HepG2 (cell line): ENCODE data around the gene ARL3. TPM values are rescaled to one million over a fixed set of nuclear protein-coding genes. Genes with fewer than 3 reads are reported as not detected.

Source experiments
- ARHGAP35 ChIP-seq: sonication (generic); formaldehyde crosslinking; IDR thresholded peaks from 2 replicates; pipeline ENCODE4 v1.9.0; 2022; ENCODE audit warnings: mild to moderate bottlenecking, inconsistent platforms, moderate library complexity, missing genetic modification reagents, borderline replicate concordance
- ATRX ChIP-seq: sonication (generic); formaldehyde crosslinking; IDR thresholded peaks from 2 replicates; pipeline ENCODE4 v1.4.0; 2020; ENCODE audit warnings: missing genetic modification reagents, borderline replicate concordance
- CEBPG ChIP-seq: IDR thresholded peaks from 2 replicates; pipeline ENCODE4 v1.6.1; 2016
- EEA1 ChIP-seq: sonication (generic); formaldehyde crosslinking; IDR thresholded peaks from 2 replicates; pipeline ENCODE4 v1.5.1; 2020; ENCODE audit warnings: mild to moderate bottlenecking, missing genetic modification reagents, borderline replicate concordance
- HMGXB4 ChIP-seq, 2 experiments: sonication (generic) in 1 of 2; formaldehyde crosslinking in 1 of 2; IDR thresholded peaks; 2 replicates each; pipeline versions ENCODE4 v1.4.0 to v1.6.1; 2018 to 2020; ENCODE audit warnings: missing genetic modification reagents in 2 of 2, borderline replicate concordance in 1 of 2, low read depth in 1 of 2, mild to moderate bottlenecking in 1 of 2, missing biosample characterization in 1 of 2
- KDM5A ChIP-seq: fragments of 200-600 bp; sonication (generic); IDR thresholded peaks from 2 replicates; pipeline ENCODE4 v1.7.0; 2018; ENCODE audit warnings: antibody characterized with exemption, mild to moderate bottlenecking, low read length, borderline replicate concordance
- KLF6 ChIP-seq: IDR thresholded peaks from 2 replicates; pipeline ENCODE4 v1.8.0; 2016; ENCODE audit warnings: missing biosample characterization, missing genetic modification reagents
- MED13 ChIP-seq: sonication (generic); formaldehyde crosslinking; IDR thresholded peaks from 2 replicates; pipeline ENCODE4 v1.5.0; 2020; ENCODE audit warnings: missing genetic modification reagents
- NR2F1 ChIP-seq, 2 experiments: fragments of 450-650 bp in 1 of 2; formaldehyde crosslinking in 1 of 2; IDR thresholded peaks; 2 replicates each; pipeline versions ENCODE4 v1.5.0 to v1.6.1; 2016 to 2020; ENCODE audit warnings: mild to moderate bottlenecking in 1 of 2, missing compliant biosample characterization in 1 of 2, missing genetic modification reagents in 1 of 2, moderate library complexity in 1 of 2
- PHF21A ChIP-seq: sonication (generic); formaldehyde crosslinking; IDR thresholded peaks from 2 replicates; pipeline ENCODE4 v1.5.0; 2020; ENCODE audit warnings: mild to moderate bottlenecking, missing genetic modification reagents
- U2AF1 ChIP-seq: fragments of 200-400 bp; formaldehyde crosslinking; optimal IDR thresholded peaks from 2 replicates; pipeline ENCODE3; 2017; ENCODE audit warnings: mild to moderate bottlenecking, low read depth, low read length
- ZBTB20 ChIP-seq: sonication (generic); formaldehyde crosslinking; IDR thresholded peaks from 2 replicates; pipeline ENCODE4 v1.8.1; 2023; ENCODE audit warnings: missing genetic modification reagents, low read depth, mild to moderate bottlenecking, borderline replicate concordance
- ZFP37 ChIP-seq: sonication (generic); formaldehyde crosslinking; IDR thresholded peaks from 2 replicates; pipeline ENCODE4 v1.4.0; 2020; ENCODE audit warnings: missing genetic modification reagents, borderline replicate concordance
- ZFP90 ChIP-seq: sonication (generic); formaldehyde crosslinking; IDR thresholded peaks from 2 replicates; pipeline ENCODE4 v1.8.0; 2022; ENCODE audit warnings: missing genetic modification reagents, mild to moderate bottlenecking, inconsistent platforms, borderline replicate concordance
- ZFY ChIP-seq: sonication (generic); formaldehyde crosslinking; IDR thresholded peaks from 2 replicates; pipeline ENCODE4 v1.4.0; 2020; ENCODE audit warnings: missing genetic modification reagents
- ZNF296 ChIP-seq: sonication (generic); formaldehyde crosslinking; conservative IDR thresholded peaks from 2 replicates; pipeline ENCODE4 v1.5.0; 2020; ENCODE audit warnings: mild to moderate bottlenecking, missing genetic modification reagents
- ZNF761 ChIP-seq: sonication (generic); formaldehyde crosslinking; conservative IDR thresholded peaks from 2 replicates; pipeline ENCODE4 v1.4.0; 2020; ENCODE audit warnings: mild to moderate bottlenecking, missing genetic modification reagents
- polyA plus RNA-seq, 8 experiments: library from polyadenylated mRNA; depleted of rRNA in 3 of 8; stranded (reverse) in 7 of 8; unstranded in 1 of 8; fragments of >200 nt; fragmentation: Illumina TruSeq in 4 of 8; extraction: Trizol in 4 of 8; gene quantifications; 2 replicates each; pipeline versions ENCODE4 v1.2.1 to v1.2.3, GENCODE V29; 2011 to 2016; ENCODE audit warnings: low read depth in 4 of 8, missing spikeins in 1 of 8, mixed read lengths in 1 of 8; ENCODE audit not compliant: insufficient read depth in 1 of 8
- total RNA-seq, 5 experiments: library from RNA; depleted of rRNA; stranded (reverse); fragments of >200 nt; fragmentation: Illumina TruSeq; extraction: Trizol; gene quantifications; 2 replicates each; pipeline ENCODE4 v1.2.3, GENCODE V29; 2016; ENCODE audit warnings: low read depth in 1 of 5
- TF ChIP-seq, protein P1 (sequence below): sonication (generic); formaldehyde crosslinking; IDR thresholded peaks from 2 replicates; pipeline ENCODE4 v1.5.0; 2020; ENCODE audit warnings: mild to moderate bottlenecking, missing genetic modification reagents, borderline replicate concordance
- TF ChIP-seq, protein P2 (sequence below): sonication (generic); formaldehyde crosslinking; IDR thresholded peaks from 2 replicates; pipeline ENCODE4 v1.4.0; 2020; ENCODE audit warnings: missing genetic modification reagents
- TF ChIP-seq, protein P3 (sequence below): sonication (generic); formaldehyde crosslinking; conservative IDR thresholded peaks from 2 replicates; pipeline ENCODE4 v1.4.0; 2020; ENCODE audit warnings: missing genetic modification reagents
- TF ChIP-seq, protein P4 (sequence below): sonication (generic); formaldehyde crosslinking; IDR thresholded peaks from 2 replicates; pipeline ENCODE4 v1.4.0; 2020; ENCODE audit warnings: missing genetic modification reagents

Gene ARL3
- total and polyA plus RNA-seq, 2 of the 13 experiments (the other 11 are each of a cell fraction or from before 2014, with no cell fraction given) = 5.2 to 6.6 TPM

- 0 out of 2 replicates have a peak, but pooled peaks have one; percentile 33 for TF ChIP-seq KLF6 (CRISPR knock-in tag)
- TF ChIP-seq, protein P1, sequence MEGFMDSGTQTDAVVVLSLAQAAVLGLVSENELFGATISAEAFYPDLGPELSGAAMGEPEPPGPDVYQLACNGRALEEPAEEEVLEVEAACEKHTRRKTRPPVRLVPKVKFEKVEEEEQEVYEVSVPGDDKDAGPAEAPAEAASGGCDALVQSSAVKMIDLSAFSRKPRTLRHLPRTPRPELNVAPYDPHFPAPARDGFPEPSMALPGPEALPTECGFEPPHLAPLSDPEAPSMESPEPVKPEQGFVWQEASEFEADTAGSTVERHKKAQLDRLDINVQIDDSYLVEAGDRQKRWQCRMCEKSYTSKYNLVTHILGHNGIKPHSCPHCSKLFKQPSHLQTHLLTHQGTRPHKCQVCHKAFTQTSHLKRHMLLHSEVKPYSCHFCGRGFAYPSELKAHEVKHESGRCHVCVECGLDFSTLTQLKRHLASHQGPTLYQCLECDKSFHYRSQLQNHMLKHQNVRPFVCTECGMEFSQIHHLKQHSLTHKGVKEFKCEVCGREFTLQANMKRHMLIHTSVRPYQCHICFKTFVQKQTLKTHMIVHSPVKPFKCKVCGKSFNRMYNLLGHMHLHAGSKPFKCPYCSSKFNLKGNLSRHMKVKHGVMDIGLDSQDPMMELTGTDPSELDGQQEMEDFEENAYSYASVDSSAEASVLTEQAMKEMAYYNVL (CRISPR knock-in tag) = peak; percentile 43; the same call in 1 of the 2 replicates
- TF ChIP-seq, protein P2, sequence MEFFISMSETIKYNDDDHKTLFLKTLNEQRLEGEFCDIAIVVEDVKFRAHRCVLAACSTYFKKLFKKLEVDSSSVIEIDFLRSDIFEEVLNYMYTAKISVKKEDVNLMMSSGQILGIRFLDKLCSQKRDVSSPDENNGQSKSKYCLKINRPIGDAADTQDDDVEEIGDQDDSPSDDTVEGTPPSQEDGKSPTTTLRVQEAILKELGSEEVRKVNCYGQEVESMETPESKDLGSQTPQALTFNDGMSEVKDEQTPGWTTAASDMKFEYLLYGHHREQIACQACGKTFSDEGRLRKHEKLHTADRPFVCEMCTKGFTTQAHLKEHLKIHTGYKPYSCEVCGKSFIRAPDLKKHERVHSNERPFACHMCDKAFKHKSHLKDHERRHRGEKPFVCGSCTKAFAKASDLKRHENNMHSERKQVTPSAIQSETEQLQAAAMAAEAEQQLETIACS (CRISPR knock-in tag) = no peak
- TF ChIP-seq ATRX = no peak
- TF ChIP-seq ZFY (CRISPR knock-in tag) = peak; percentile 49
- TF ChIP-seq ZFP37 = no peak
- no peak for TF ChIP-seq U2AF1
- no peak; the same call in 1 of the 2 replicates for TF ChIP-seq MED13
- TF ChIP-seq ZFP90 (CRISPR knock-in tag) = no peak
- no peak for TF ChIP-seq KDM5A
- TF ChIP-seq, protein P3, sequence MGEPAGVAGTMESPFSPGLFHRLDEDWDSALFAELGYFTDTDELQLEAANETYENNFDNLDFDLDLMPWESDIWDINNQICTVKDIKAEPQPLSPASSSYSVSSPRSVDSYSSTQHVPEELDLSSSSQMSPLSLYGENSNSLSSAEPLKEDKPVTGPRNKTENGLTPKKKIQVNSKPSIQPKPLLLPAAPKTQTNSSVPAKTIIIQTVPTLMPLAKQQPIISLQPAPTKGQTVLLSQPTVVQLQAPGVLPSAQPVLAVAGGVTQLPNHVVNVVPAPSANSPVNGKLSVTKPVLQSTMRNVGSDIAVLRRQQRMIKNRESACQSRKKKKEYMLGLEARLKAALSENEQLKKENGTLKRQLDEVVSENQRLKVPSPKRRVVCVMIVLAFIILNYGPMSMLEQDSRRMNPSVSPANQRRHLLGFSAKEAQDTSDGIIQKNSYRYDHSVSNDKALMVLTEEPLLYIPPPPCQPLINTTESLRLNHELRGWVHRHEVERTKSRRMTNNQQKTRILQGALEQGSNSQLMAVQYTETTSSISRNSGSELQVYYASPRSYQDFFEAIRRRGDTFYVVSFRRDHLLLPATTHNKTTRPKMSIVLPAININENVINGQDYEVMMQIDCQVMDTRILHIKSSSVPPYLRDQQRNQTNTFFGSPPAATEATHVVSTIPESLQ (CRISPR knock-in tag) = no peak
- no peak for TF ChIP-seq ZNF296
- TF ChIP-seq, protein P4, sequence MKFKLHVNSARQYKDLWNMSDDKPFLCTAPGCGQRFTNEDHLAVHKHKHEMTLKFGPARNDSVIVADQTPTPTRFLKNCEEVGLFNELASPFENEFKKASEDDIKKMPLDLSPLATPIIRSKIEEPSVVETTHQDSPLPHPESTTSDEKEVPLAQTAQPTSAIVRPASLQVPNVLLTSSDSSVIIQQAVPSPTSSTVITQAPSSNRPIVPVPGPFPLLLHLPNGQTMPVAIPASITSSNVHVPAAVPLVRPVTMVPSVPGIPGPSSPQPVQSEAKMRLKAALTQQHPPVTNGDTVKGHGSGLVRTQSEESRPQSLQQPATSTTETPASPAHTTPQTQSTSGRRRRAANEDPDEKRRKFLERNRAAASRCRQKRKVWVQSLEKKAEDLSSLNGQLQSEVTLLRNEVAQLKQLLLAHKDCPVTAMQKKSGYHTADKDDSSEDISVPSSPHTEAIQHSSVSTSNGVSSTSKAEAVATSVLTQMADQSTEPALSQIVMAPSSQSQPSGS (CRISPR knock-in tag) = no peak
- TF ChIP-seq NR2F1 (CRISPR knock-in tag; IDR thresholded peaks at IDR 0.05) = peak in 1 of 2 experiments; percentile 38; a peak in 1 of 4 replicates
- peak; percentile 72; the same call in 1 of the 2 replicates for TF ChIP-seq PHF21A (CRISPR knock-in tag)
- TF ChIP-seq EEA1 (CRISPR knock-in tag) = peak; percentile 38; the same call in 1 of the 2 replicates
- TF ChIP-seq ARHGAP35 (CRISPR knock-in tag) = no peak
- peak; percentile 11; the same call in 1 of the 2 replicates for TF ChIP-seq CEBPG
- 0 out of 2 replicates have a peak, but pooled peaks have one; percentile 39 for TF ChIP-seq ZNF761 (CRISPR knock-in tag)
- peak; percentile 85 to 87; a peak in 3 of 4 replicates for TF ChIP-seq HMGXB4 (CRISPR knock-in tag; IDR thresholded peaks at IDR 0.05; ENCODE audit: borderline replicate concordance in 1 of 2, low read depth in 1 of 2)
- TF ChIP-seq ZBTB20 = no peak
Observed at GRCh38 chr10:102678842-102679289, 35.3 kb downstream of the ARL3 start (continued).
